Measurements from ENCODE around the gene ALDH8A1. TPM values are rescaled to one million over a fixed set of nuclear protein-coding genes. Genes with fewer than 3 reads are reported as not detected.

The ALDH8A1 gene
- total RNA-seq, 1 donor from 2014 or later, result 0.58 TPM

DNA sequence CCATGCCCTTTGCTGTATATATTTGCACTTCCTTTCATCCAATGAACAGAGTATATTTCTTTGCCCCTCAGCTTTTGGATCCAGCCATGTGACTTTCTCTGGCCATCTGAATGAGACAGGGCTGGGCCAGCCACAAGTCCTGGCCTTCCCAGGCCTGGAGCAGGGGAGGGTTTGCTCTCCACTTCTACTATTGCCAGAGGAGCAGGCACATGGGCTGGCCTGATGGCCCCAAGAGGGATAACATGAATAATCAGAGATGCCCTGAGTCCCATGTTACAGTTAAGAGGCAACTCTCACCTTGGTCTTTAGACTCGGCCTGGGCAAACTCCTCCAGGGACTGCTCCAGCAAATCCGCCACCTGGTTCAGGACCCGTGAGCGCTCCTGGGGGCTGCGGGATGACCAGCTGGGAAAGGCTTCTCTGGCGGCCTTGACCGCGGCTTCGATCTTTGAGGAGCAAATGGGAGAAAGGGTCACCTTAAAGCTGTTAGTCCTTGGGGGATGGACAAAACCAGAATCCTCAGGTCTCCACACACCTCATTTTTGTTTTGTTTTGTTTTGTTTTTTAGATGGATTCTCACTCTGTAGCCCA lies 6.3 kb downstream of the ALDH8A1 start:
- Mint-ChIP-seq H3K4me1 (no peaks in the 10 kb centered on the region), H3K9me3 (peaks cover 5% of the 10 kb centered on the region)

GRCh38 chr6:134938896-134939295 lies 11.0 kb downstream of the ALDH8A1 start:
- no peak for DNase-seq (ENCODE audit: low read depth, low spot score)
- Mint-ChIP-seq H3K27ac (ENCODE audit: unreplicated experiment) (no peak overlapping the region), H3K27me3 (ENCODE audit: low read depth) (no peaks in the 10 kb centered on the region), H3K4me1 (no peaks in the 10 kb centered on the region), H3K36me3 (ENCODE audit: low read depth) (no peaks in the 10 kb centered on the region), H3K9me3 (no peaks in the 10 kb centered on the region), H3K4me3 (no peak overlapping the region)
- TF ChIP-seq, protein P1, sequence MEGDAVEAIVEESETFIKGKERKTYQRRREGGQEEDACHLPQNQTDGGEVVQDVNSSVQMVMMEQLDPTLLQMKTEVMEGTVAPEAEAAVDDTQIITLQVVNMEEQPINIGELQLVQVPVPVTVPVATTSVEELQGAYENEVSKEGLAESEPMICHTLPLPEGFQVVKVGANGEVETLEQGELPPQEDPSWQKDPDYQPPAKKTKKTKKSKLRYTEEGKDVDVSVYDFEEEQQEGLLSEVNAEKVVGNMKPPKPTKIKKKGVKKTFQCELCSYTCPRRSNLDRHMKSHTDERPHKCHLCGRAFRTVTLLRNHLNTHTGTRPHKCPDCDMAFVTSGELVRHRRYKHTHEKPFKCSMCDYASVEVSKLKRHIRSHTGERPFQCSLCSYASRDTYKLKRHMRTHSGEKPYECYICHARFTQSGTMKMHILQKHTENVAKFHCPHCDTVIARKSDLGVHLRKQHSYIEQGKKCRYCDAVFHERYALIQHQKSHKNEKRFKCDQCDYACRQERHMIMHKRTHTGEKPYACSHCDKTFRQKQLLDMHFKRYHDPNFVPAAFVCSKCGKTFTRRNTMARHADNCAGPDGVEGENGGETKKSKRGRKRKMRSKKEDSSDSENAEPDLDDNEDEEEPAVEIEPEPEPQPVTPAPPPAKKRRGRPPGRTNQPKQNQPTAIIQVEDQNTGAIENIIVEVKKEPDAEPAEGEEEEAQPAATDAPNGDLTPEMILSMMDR (conservative IDR thresholded peaks at IDR 0.05), result no peak

More for the DNA sequence above, 6.3 kb downstream of the ALDH8A1 start:
- H3K27me3 Mint-ChIP-seq (ENCODE audit: low read depth), result no peaks in the 10 kb centered on the region
- no peak overlapping the region for H3K4me3 Mint-ChIP-seq
- no peak for DNase-seq (ENCODE audit: low read depth, low spot score)
- H3K27ac Mint-ChIP-seq (ENCODE audit: unreplicated experiment), result no peak overlapping the region
- TF ChIP-seq, protein P1 (conservative IDR thresholded peaks at IDR 0.05), result no peak
- no peaks in the 10 kb centered on the region for H3K36me3 Mint-ChIP-seq (ENCODE audit: low read depth)

DNA sequence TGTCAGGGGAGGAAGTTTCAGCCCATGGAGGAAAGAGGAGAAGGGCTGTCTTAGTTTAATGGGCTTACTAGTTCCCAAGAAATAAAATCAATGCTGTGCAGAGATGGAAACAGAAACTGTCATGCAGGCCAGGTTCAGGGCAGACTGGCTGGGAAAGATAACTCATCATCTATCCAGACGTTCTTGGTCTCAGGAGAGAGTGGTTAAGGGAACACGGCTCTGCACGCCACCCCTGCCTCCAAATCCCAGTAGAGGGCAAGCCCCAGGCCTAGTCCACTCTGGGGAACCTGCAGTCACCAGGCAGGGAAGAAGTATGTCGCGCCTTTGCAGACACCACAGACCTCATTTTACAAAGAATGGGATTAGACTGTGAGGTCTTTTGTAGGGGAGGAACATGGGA lies 12.5 kb downstream of the ALDH8A1 start:
- Mint-ChIP-seq H3K27ac (ENCODE audit: unreplicated experiment) (no peak overlapping the region), H3K9me3 (no peaks in the 10 kb centered on the region), H3K27me3 (ENCODE audit: low read depth) (no peaks in the 10 kb centered on the region), H3K36me3 (ENCODE audit: low read depth) (no peaks in the 10 kb centered on the region), H3K4me1 (no peaks in the 10 kb centered on the region), H3K4me3 (no peak overlapping the region)
- DNase-seq (ENCODE audit: low read depth, low spot score), result no peak
- TF ChIP-seq, protein P1 (conservative IDR thresholded peaks at IDR 0.05), result no peak

DNA sequence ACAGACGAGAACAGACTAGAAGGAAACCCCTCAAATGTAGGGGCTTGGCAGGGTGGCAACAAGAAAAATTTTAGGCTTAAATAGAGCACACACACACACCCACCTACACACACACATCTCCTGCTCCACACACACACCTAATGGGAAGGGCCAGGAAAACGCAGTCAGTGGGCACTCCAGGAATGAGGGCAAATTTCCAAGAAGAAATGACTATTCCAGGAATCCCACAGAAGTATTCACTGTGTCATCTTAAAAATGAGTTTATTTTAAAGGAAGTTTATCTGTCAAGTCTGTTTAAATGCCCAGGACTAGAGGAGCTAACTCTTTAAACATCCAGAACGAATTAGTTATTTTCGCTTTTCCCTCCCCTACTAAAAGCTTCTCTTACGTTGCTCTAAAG lies 13.0 kb downstream of the ALDH8A1 start:
- H3K9me3 Mint-ChIP-seq, result no peaks in the 10 kb centered on the region
- no peak overlapping the region for H3K27ac Mint-ChIP-seq (ENCODE audit: unreplicated experiment)
- no peaks in the 10 kb centered on the region for H3K36me3 Mint-ChIP-seq (ENCODE audit: low read depth)
- no peaks in the 10 kb centered on the region for H3K4me1 Mint-ChIP-seq
- no peak overlapping the region for H3K4me3 Mint-ChIP-seq
- no peaks in the 10 kb centered on the region for H3K27me3 Mint-ChIP-seq (ENCODE audit: low read depth)
- TF ChIP-seq, protein P1 (conservative IDR thresholded peaks at IDR 0.05), result no peak
- DNase-seq (ENCODE audit: low read depth, low spot score), result no peak

DNA sequence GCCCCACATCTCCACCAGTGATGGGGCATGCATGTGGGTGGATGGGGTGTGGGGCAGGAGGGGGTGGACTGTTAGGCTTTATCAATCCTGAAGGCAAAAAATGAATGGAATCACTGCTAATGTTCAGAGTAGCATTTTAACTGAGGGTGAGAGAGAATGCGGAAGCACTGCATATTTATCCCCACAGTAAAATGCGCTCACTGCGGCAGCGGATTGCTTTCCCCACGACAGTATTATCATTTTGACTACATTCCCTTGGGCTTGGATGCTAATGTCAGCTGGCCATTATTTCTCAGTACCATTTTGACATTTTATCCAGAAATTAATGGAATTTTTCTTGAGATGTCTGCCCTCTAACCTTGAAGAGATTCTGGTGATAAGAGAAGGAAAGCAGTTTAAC lies 13.4 kb downstream of the ALDH8A1 start:
- Mint-ChIP-seq H3K9me3 (no peaks in the 10 kb centered on the region), H3K27ac (ENCODE audit: unreplicated experiment) (no peak overlapping the region), H3K27me3 (ENCODE audit: low read depth) (no peaks in the 10 kb centered on the region), H3K36me3 (ENCODE audit: low read depth) (no peaks in the 10 kb centered on the region), H3K4me3 (no peak overlapping the region), H3K4me1 (no peaks in the 10 kb centered on the region)
- no peak for DNase-seq (ENCODE audit: low read depth, low spot score)
- TF ChIP-seq, protein P1 (conservative IDR thresholded peaks at IDR 0.05), result no peak
